Measurements from ENCODE around the gene LRP1B.

Gene LRP1B

GRCh38 chr2:140862181-140862580 lies 1268.6 kb downstream of the LRP1B start:
- DNase-seq: no peak

- no peak for DNase-seq
Observed at GRCh38 chr2:140861666-140862065, 1269.2 kb downstream of the LRP1B start.

DNA sequence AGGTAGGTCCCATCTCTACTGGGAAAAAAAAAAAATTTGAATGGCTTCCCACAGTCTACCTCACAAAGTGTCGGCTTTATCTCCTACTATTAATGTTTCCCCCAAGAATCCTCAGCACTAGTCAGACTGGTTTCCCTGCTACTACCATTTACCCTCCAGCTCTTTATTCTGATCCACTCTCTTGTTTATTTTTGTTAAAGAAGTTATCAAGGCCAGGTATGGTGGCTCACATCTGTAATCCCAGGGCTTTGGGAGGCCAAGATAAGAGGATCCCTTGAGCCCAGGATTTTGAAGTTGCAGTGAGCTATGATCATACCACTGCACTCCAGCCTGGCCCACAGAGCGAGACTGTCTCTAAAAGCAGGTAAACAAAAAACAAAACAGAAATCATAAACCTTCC lies 1275.3 kb downstream of the LRP1B start:
- DNase-seq: no peak

DNA sequence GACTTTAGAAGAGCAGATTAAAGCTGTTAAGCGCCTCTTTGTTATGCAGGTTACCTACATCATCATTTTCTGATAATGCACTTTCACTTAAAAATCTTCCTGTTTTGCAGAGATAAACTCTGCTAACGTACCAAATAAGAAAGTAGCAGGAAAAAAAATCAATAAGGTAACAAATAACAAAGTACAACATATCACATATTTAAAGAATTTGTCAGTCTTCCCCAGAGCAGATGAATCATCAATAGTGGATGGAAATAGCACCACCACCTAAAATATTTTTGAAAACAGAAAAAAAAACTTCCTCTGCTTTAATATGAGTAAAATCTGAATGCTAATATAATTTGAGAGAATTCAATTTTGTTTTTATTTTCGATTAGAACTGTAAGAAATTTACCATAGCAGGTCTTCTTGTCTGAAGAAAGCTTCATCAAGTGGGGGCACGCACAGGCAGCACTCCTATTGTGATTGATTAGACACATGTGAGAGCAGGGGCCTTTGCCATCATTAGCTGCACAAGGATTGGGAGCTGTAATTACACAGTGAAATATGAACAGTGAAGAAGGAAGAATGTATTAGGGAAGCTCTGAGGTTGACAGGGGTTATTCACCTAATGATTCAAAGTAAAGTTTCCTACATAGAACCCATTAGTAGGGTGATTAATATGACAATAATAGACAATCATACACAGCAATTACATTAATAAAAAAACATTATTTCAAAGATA lies 1279.4 kb downstream of the LRP1B start:
- DNase-seq: no peak

DNA sequence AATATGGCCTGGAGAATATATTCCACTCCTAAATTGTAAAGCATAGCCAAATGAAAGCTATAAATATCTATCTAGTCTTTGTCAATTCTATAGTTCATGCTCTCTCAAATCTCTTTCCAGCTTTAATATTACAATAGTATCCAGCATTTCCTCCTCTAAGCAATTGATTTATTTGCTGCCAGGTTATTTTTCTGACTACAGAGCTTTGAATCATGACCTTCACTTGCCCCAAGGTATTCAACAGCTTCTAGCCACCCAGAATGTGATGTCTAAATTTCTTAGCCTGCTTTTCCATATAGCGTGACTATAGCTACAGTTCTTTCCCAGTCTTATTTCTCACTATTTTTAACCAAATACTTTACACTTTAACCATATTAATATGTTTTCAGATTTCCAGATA lies 1287.6 kb downstream of the LRP1B start:
- no peak for DNase-seq

DNA sequence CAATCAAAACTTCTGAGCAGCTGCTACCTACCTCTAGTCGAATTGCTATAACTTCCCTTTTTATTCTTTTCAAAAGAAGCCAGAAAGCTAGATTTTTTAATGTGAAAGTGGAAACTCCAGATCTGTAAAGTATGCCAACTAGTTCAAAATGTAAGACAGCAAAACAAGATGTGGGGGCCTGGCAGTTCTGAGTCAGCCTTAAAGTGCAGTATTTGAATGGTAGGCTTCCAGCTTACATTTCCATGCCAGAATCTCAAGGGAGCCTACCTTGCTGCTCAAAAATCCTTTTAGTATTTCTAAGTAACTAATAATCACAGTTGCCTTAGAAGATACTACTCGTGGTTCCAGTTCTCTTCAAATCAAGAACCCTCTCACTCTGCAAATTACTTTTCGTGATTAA lies 1288.7 kb downstream of the LRP1B start:
- no peak for DNase-seq

GRCh38 chr2:140841141-140841540 lies 1289.7 kb downstream of the LRP1B start:
- no peak for DNase-seq

DNA sequence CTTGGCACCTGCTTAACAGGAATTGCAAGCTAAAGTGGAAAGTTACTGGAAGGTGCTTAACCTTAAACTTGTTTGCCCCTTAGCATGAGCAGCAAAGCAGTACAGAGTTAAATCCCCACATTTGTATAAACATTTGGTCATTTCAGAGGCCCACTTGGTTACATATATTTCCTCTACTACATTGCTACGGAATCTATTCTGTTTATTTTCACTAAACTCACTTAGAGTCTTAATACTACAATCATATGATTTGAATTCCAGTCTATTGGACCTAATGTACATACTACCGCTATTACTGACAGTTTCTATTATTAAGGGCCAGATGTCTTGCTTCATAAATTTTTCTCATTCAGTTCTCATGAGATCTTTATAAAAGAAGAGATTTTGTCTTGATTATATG lies 1294.0 kb downstream of the LRP1B start:
- DNase-seq: no peak

DNA sequence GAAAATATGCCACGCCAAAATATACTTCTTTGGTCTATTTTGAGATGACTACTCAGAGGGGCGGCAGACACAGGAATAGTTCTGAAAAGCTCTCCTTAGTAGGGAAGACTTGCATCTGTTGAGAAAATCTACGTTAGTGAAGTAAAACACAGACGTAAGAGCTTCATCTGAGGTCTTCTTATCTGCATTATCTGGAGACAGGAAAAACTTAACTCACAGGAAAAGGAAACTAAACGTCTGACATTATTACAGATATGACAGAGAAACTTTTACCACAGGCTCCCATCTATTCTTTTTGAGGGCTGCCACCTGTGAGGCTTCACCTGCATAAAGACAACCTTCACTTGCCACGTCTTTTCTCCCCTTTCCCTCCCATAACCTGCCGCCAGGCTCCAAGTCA lies 1295.7 kb downstream of the LRP1B start:
- DNase-seq: no peak

GRCh38 chr2:140814141-140814540 lies 1316.7 kb downstream of the LRP1B start:
- DNase-seq: no peak

DNA sequence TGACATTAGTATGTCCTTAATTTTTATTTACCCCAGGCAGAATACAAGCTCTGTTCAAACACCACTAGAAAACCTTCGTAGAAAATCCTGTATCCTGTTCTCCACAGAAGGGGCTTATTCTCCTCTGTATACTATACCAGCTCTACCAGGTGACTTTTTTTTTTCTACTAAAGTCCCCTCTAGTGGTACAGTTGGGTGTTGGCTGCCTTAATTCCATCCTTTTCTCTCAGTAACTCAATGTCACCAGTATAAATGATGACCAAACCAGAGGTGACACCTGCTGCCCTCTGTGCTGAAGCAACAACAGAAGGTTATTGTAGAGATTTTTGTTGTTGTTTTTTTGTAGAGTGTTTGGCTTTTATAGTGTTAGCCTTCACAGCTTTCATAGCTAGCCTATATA lies 1322.0 kb downstream of the LRP1B start:
- DNase-seq: no peak

GRCh38 chr2:140808211-140808610 lies 1322.6 kb downstream of the LRP1B start:
- DNase-seq: no peak

GRCh38 chr2:140804700-140805260 lies 1326.0 kb downstream of the LRP1B start:
- DNase-seq: no peak

DNA sequence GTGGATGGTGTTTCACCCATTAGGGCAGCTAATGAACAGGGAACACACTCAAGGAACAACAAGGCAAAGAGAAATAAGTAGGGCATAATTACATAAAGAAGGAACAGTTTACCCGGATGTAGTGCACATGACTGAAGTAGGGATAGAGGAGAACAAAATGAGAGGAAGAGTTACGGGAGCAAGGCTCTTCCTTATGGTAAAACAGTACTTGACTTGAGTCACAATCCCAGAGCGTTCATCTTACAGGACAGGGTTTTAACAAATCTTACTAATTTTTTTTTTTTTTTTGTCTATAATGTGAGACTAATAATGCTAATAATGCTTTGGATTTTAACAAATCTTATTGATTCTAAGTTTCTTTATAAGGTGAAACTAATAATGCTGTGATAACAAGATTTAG lies 1329.5 kb downstream of the LRP1B start:
- DNase-seq: no peak

- no peak for DNase-seq
Observed at GRCh38 chr2:140797718-140798117, 1333.1 kb downstream of the LRP1B start.

DNA sequence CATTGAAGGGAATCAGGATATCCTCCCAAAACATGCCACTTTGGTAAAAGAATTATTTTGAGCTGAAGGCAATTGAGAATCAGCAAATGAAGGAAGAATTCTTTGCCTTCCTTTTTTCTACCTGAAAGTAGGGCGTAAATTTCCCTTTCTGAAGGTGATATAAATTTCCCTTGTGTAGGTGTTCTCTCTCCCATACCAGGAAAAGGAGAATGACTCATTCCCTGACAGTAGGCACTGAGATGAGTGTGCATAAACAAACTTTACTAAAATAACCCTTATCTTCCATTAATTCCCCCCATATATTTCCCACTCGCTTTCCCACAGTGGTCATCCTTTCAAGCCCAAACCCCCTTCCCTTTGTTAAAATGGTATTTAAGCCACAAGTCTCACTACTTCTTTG lies 1339.0 kb downstream of the LRP1B start:
- DNase-seq: no peak

GRCh38 chr2:140786585-140786984 lies 1344.2 kb downstream of the LRP1B start:
- DNase-seq: no peak

DNA sequence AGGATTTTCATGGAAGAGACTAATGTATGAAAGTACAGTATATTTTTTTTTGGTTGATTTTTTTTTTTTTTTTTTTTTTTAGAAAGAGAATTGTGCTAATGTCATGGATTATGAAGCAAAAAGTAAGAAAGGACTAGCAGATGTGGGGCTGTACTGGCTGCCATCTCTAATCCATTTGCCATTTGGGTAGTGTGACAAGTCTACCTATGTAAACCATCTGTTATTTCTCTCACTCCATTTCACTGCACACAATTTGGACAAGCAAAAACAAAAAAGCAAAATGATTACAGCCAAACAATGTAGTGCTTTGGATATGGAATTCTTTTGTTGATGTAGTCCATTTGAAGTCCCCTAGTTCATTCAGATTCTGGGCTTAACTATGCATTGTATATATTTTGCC lies 1355.4 kb downstream of the LRP1B start:
- no peak for DNase-seq

DNA sequence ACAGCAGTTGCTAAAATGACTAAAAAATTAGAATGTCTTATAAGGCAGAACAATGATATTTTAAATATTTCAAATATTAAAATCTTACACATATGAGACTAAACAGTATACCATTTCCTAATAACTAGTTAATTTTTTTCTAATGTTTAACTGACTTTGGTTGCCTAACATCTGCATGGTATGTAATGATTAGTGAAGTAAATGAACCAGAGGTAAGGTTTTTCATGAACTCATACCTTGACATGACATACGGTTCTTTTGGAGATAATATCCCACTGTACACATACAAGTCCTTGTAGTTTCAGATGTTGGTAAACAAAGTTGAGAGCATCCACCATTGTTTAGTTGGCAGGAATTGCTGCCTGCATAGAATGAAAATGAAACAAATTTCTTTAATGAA lies 1360.2 kb downstream of the LRP1B start:
- DNase-seq: no peak

GRCh38 chr2:140761807-140762206 lies 1369.0 kb downstream of the LRP1B start:
- no peak for DNase-seq

DNA sequence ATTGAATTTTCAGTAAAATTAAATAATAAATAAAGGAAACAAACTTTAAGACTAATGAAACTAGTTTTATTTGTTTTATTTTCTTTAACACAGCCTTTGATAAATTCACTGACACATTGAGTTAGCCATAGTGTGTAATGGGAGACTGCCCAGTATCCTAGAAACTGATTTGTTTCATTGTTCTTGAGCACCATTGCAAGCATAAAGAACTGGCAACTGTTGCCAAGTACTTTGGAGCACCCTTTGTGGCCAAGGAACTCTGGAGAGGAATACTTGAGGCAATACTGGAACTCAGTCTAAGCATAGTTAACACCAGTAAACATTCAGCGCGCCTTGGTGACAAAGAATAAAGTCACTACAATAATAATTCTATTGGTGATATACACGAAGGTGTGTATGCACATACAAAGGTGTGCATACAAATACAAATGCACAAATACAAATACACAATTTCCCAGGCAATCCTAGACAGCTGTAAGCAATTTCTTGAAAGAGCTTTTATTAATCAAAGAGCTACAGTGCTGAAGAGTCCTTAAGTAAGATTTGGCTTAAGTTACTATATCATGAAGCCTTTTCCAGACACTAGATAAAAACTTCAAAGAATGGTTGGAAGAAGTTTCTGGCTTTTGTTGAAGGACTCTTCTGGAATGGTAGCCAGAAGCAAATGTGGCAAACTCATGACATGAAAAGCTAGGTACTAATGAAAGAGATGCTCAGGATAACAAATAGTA lies 1371.2 kb downstream of the LRP1B start:
- no peak for DNase-seq

- no peak for DNase-seq
Observed at GRCh38 chr2:140747665-140748064, 1383.2 kb downstream of the LRP1B start.

GRCh38 chr2:140747090-140747489 lies 1383.7 kb downstream of the LRP1B start:
- DNase-seq: no peak

GRCh38 chr2:140744379-140744778 lies 1386.4 kb downstream of the LRP1B start:
- DNase-seq: no peak
